ENCODE data around the gene TLNRD1. TPM values are rescaled to one million over a fixed set of nuclear protein-coding genes. Genes with fewer than 3 reads are reported as not detected.

TLNRD1 gene
- total and polyA plus RNA-seq, 4 donors: 10.8 to 36.5 (median 20.7) TPM

- no peak for DNase-seq
- Histone ChIP-seq H3K27me3 (ENCODE audit: control insufficient read depth in 3 of 3, insufficient read depth in 3 of 3, low read length in 2 of 3) (no peaks in the 10 kb centered on the region), H3K36me3 (ENCODE audit: control insufficient read depth in 4 of 4, insufficient read depth in 4 of 4, low read length in 4 of 4) (peaks cover 0 to 7% (median 2%) of the 10 kb centered on the region in 4 donors), H3K27ac (ENCODE audit: low read depth in 1 of 2, low read length in 1 of 2) (peak overlapping the region in 1 of 2 donors; percentile 54), H3K4me1 (ENCODE audit: control insufficient read depth in 5 of 5, insufficient read depth in 5 of 5, low read length in 5 of 5) (peaks cover 0 to 12% (median 12%) of the 10 kb centered on the region in 5 donors), H3K9me3 (ENCODE audit: control insufficient read depth in 4 of 4, insufficient read depth in 3 of 4, low read length in 3 of 4) (no peaks in the 10 kb centered on the region), H3K4me3 (no peak overlapping the region), H3K9ac (ENCODE audit: insufficient read depth in 1 of 2, low read length in 2 of 2) (no peak overlapping the region)
- no peak for ATAC-seq (ENCODE audit: insufficient read depth, low FRiP score)
- TF ChIP-seq CTCF (IDR thresholded peaks at IDR 0.05; ENCODE audit: control extremely low read depth, extremely low read depth): no peak
- 24 to 50% methylated on average over 9 of the region's 9 CpGs for WGBS, 2 donors
These were observed 15.9 kb upstream of the TLNRD1 start for GRCh38 chr15:80984856-80985255.

DNA sequence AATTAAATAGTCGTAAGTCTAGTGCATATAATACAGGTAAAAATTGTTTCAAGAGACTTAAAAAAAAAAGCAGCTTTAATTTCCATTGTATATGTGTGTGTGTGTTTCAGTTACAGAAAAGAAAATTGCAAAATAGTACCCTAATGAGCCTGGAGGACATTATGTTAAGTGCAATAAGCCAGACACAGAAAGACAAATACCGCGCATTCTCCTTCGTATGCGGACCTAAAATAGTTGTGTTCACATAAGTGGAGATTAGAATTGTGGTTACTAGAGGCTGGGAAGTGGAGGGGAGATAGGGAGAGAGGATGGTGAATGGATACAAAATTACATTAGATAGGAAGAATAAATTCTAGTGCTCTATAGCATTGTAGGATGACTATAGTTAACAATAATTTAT is 14.7 kb upstream of the TLNRD1 start:
- Histone ChIP-seq H3K4me3 (no peak overlapping the region), H3K27ac (ENCODE audit: low read depth in 1 of 2, low read length in 1 of 2) (no peak overlapping the region), H3K9me3 (ENCODE audit: control insufficient read depth in 4 of 4, insufficient read depth in 3 of 4, low read length in 3 of 4) (no peaks in the 10 kb centered on the region), H3K4me1 (ENCODE audit: control insufficient read depth in 5 of 5, insufficient read depth in 5 of 5, low read length in 5 of 5) (peaks cover 0 to 17% (median 12%) of the 10 kb centered on the region in 5 donors), H3K36me3 (ENCODE audit: control insufficient read depth in 4 of 4, insufficient read depth in 4 of 4, low read length in 4 of 4) (peaks cover 0 to 3% (median 0%) of the 10 kb centered on the region in 4 donors), H3K9ac (ENCODE audit: insufficient read depth in 1 of 2, low read length in 2 of 2) (no peak overlapping the region), H3K27me3 (ENCODE audit: control insufficient read depth in 3 of 3, insufficient read depth in 3 of 3, low read length in 2 of 3) (no peaks in the 10 kb centered on the region)
- whole genome bisulfite sequencing, 2 donors: 83 to 85% methylated on average over 5 of the region's 5 CpGs
- ATAC-seq (ENCODE audit: insufficient read depth, low FRiP score) (no peak), DNase-seq (no peak)
- no peak for TF ChIP-seq CTCF (IDR thresholded peaks at IDR 0.05; ENCODE audit: control extremely low read depth, extremely low read depth)

GRCh38 chr15:80986487-80986886 is 14.2 kb upstream of the TLNRD1 start:
- ATAC-seq (ENCODE audit: insufficient read depth, low FRiP score) (no peak), DNase-seq (no peak)
- Histone ChIP-seq H3K4me1 (ENCODE audit: control insufficient read depth in 5 of 5, insufficient read depth in 5 of 5, low read length in 5 of 5) (peaks cover 0 to 17% (median 12%) of the 10 kb centered on the region in 5 donors), H3K36me3 (ENCODE audit: control insufficient read depth in 4 of 4, insufficient read depth in 4 of 4, low read length in 4 of 4) (peaks cover 0 to 2% (median 0%) of the 10 kb centered on the region in 4 donors), H3K9ac (ENCODE audit: insufficient read depth in 1 of 2, low read length in 2 of 2) (no peak overlapping the region), H3K27me3 (ENCODE audit: control insufficient read depth in 3 of 3, insufficient read depth in 3 of 3, low read length in 2 of 3) (no peaks in the 10 kb centered on the region), H3K9me3 (ENCODE audit: control insufficient read depth in 4 of 4, insufficient read depth in 3 of 4, low read length in 3 of 4) (no peaks in the 10 kb centered on the region), H3K27ac (ENCODE audit: low read depth in 1 of 2, low read length in 1 of 2) (no peak overlapping the region), H3K4me3 (no peak overlapping the region)
- TF ChIP-seq CTCF (IDR thresholded peaks at IDR 0.05; ENCODE audit: control extremely low read depth, extremely low read depth): no peak
- WGBS, 2 donors: 97 to 98% methylated on average over 1 of the region's 1 CpG
